ENCODE measurements around the gene HAPLN3. TPM values are rescaled to one million over a fixed set of nuclear protein-coding genes. Genes with fewer than 3 reads are reported as not detected.
"Not testable (repeated sequence)": the region's sequence is repeated elsewhere in the genome, so short reads cannot be mapped to it uniquely, and the experiment has no call there.

HAPLN3 gene
- total RNA-seq, 2 experiments from 2014 or later = 79.0 to 80.2 TPM

- Histone ChIP-seq H3K4me3 (ENCODE audit: low read length) (no peak overlapping the region), H3K36me3 (ENCODE audit: insufficient read depth, low read length) (no peaks in the 10 kb centered on the region), H3K9me3 (ENCODE audit: control insufficient read depth in 1 of 2, insufficient read depth in 1 of 2, low read length in 2 of 2) (no peaks in the 10 kb centered on the region), H3K4me1 (ENCODE audit: insufficient read depth, low read length) (no peaks in the 10 kb centered on the region), H3K27me3 (ENCODE audit: control insufficient read depth in 1 of 2, insufficient read depth in 2 of 2, low read length in 2 of 2) (no peaks in the 10 kb centered on the region), H3K27ac (ENCODE audit: low read depth in 1 of 2, low read length in 2 of 2) (no peak overlapping the region)
- H3K36me3 Mint-ChIP-seq (ENCODE audit: low read depth) = no peaks in the 10 kb centered on the region
- no peak overlapping the region for H3K27ac Mint-ChIP-seq
- H3K27me3 Mint-ChIP-seq = peaks cover 6% of the 10 kb centered on the region
- ATAC-seq (ENCODE audit: poor library complexity) (no peak), DNase-seq (no peak)
- no peak for TF ChIP-seq CTCF (IDR thresholded peaks at IDR 0.05)
- no peak overlapping the region for H3K4me3 Mint-ChIP-seq
- intact Hi-C loops (cut with DNase I, micrococcal nuclease) = no loop called here
- ChIA-PET POLR2A (no interaction called here), CTCF (no interaction called here)
- no peaks in the 10 kb centered on the region for H3K4me1 Mint-ChIP-seq (ENCODE audit: low read depth)
- H3K9me3 Mint-ChIP-seq = no peaks in the 10 kb centered on the region
Measured at GRCh38 chr15:88938802-88939485, 43.6 kb upstream of the HAPLN3 start.

- H3K9me3 ChIP-seq (ENCODE audit: control insufficient read depth in 1 of 2, insufficient read depth in 1 of 2, low read length in 2 of 2); H3K36me3 ChIP-seq (ENCODE audit: insufficient read depth, low read length); H3K27me3 ChIP-seq (ENCODE audit: control insufficient read depth in 1 of 2, insufficient read depth in 2 of 2, low read length in 2 of 2); H3K4me3 ChIP-seq (ENCODE audit: low read length); H3K27ac Mint-ChIP-seq; H3K4me3 Mint-ChIP-seq; CTCF ChIA-PET; H3K4me1 ChIP-seq (ENCODE audit: insufficient read depth, low read length); H3K9me3 Mint-ChIP-seq; DNase-seq; POLR2A ChIA-PET; H3K27ac ChIP-seq (ENCODE audit: low read depth in 1 of 2, low read length in 2 of 2); ATAC-seq (ENCODE audit: poor library complexity); H3K4me1 Mint-ChIP-seq (ENCODE audit: low read depth); H3K36me3 Mint-ChIP-seq (ENCODE audit: low read depth): not testable (repeated sequence)
- intact Hi-C loops (cut with DNase I, micrococcal nuclease) = loop anchor here in 1 of 2 experiments (5.0 kb wide), 1 partner anchor 68 kb away; no protein-coding TSS in a partner anchor
- peaks cover 21% of the 10 kb centered on the region for H3K27me3 Mint-ChIP-seq
Measured at GRCh38 chr15:88934449-88934848, 39.1 kb upstream of the HAPLN3 start.

- H3K4me3 ChIP-seq (ENCODE audit: low read length) = no peak overlapping the region
- no peaks in the 10 kb centered on the region for H3K4me1 ChIP-seq (ENCODE audit: insufficient read depth, low read length)
- H3K27me3 ChIP-seq (ENCODE audit: control insufficient read depth in 1 of 2, insufficient read depth in 2 of 2, low read length in 2 of 2) = peaks cover 4 to 5% of the 10 kb centered on the region in 2 experiments
- Mint-ChIP-seq H3K4me3 (no peak overlapping the region), H3K9me3 (peaks cover 3% of the 10 kb centered on the region), H3K4me1 (ENCODE audit: low read depth) (no peaks in the 10 kb centered on the region), H3K27ac (no peak overlapping the region), H3K36me3 (ENCODE audit: low read depth) (no peaks in the 10 kb centered on the region), H3K27me3 (peaks cover 26% of the 10 kb centered on the region)
- H3K9me3 ChIP-seq (ENCODE audit: control insufficient read depth in 1 of 2, insufficient read depth in 1 of 2, low read length in 2 of 2) = peaks cover 0 to under 1% of the 10 kb centered on the region in 2 experiments
- no peaks in the 10 kb centered on the region for H3K36me3 ChIP-seq (ENCODE audit: insufficient read depth, low read length)
- ATAC-seq (ENCODE audit: poor library complexity) (no peak), DNase-seq (no peak)
- intact Hi-C loops (cut with DNase I, micrococcal nuclease) = loop anchor here in 1 of 2 experiments (5.0 kb wide), 1 partner anchor 69 kb away; no protein-coding TSS in a partner anchor
- no peak for TF ChIP-seq CTCF (IDR thresholded peaks at IDR 0.05)
- CTCF ChIA-PET = no interaction called here
- no peak overlapping the region for H3K27ac ChIP-seq (ENCODE audit: low read depth in 1 of 2, low read length in 2 of 2)
- POLR2A ChIA-PET = no interaction called here
Measured at GRCh38 chr15:88932875-88933330, 37.6 kb upstream of the HAPLN3 start.

Measured in CD4-positive, alpha-beta T cell (primary cell).